HG03025 (cell line): ENCODE measurements around the gene GULP1.

Experiments used
- ATAC-seq: cut with Tn5 transposase; IDR thresholded peaks from one replicate; pipeline ENCODE4 v1.9.1; 2021; ENCODE audit warnings: mild to moderate bottlenecking, moderate library complexity; ENCODE audit not compliant: unreplicated experiment, low FRiP score

GULP1 gene

GRCh38 chr2:188365058-188365641 is 73.5 kb downstream of the GULP1 start:
- ATAC-seq = no peak

GRCh38 chr2:188367164-188367563 is 75.5 kb downstream of the GULP1 start:
- ATAC-seq = no peak

- ATAC-seq = peak; percentile 76
These were observed 77.7 kb downstream of the GULP1 start for GRCh38 chr2:188369365-188369764.

- no peak for ATAC-seq
These were observed 86.8 kb downstream of the GULP1 start for GRCh38 chr2:188378371-188378950.

DNA sequence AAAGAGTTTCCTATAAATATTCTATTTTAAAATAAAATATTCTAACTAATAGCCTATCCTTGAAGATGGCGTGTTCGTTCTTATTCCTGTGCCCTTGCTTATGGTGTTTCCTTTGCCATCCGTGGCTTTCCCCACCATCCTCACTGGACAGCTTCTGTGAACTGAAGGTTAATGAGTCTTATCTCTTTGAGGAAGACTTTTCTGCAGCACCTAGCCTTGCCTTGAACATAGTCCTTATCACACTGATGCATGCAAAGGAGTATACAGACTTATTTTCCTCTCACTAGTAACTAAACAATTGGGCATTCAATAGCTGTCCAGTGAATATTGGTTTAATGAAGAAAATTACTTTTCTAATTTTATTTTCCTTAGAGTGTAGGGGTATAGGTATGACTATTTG is 88.1 kb downstream of the GULP1 start:
- no peak for ATAC-seq

GRCh38 chr2:188380280-188380679 is 88.6 kb downstream of the GULP1 start:
- ATAC-seq = no peak

- ATAC-seq = no peak
These were observed 89.9 kb downstream of the GULP1 start for GRCh38 chr2:188381614-188382013.

DNA sequence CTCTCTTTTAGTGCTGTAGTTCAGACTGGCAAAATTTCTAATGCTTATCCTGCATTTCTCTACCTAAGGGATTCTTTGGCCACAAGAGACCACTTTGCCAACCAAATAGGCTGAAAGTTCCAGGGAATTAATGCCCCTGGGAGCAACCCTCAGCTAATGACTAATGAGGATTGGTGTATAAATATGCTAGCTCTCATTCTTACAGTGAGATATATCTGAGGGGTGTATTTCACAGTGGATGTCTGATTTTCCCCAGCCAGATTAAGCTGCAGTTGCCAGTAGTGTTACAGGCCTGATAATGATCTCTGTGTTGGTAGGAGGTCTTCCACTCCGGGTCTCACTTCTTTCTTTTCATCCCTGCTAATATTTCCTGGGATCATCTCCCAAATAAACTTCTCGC is 90.4 kb downstream of the GULP1 start:
- no peak for ATAC-seq

- ATAC-seq = no peak
These were observed 91.5 kb downstream of the GULP1 start for GRCh38 chr2:188383158-188383557.

DNA sequence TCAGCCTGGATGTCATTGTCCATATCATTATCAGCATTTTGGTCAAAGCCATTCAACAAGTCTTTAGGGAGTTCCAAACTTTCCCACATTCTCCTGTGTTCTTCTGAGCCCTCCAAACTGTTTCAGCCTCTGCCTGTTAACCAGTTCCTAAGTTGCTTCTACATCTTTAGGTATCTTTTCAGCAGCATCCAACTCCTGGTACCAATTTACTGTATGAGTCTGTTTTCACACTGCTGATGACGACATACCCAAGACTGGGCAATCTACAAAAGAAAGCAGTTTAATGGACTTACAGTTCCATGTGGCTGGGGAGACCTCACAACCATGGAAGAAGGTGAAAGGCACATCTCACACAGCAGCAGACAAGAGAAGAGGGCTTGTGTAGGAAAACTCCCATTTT is 94.2 kb downstream of the GULP1 start:
- ATAC-seq = no peak

DNA sequence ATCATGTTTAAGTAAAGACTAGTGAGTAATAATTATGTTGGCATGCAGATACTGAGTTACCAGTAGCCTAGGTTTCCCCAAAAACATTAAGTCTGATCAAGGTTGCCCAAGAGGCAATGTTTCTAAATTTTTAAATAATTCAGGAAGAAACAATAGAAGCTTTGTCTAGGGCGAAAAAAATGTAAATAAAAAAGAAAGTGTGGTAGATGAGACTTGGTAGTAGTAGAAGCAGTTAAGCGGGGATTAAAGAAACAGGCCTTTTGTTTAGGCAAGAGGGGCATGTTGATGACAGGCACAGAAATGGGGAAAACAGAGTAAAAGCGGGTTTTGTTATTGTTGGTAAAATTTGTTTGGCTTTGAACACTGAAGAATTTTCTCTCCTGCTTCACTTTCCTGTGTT is 97.2 kb downstream of the GULP1 start:
- no peak for ATAC-seq

DNA sequence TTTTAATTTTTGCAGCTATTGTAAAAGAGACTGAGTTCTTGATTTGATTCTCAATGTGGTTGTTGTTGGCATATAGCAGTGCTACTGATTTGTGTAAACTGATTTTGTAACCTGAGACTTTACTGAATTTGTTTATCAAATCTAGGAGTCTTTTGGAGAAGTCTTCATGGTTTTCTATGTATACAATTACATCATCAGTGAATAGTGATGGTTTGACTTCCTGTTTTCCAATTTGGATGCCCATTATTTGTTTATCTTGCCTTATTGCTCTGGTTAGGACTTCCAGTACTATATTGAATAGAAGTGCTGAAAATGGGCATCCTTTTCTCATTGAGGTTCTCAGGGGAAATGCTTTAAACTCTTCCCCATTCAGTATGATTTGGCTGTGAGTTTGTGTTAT is 99.7 kb downstream of the GULP1 start:
- no peak for ATAC-seq

- ATAC-seq = no peak
These were observed 103.3 kb downstream of the GULP1 start for GRCh38 chr2:188394931-188395472.

- no peak for ATAC-seq
These were observed 104.4 kb downstream of the GULP1 start for GRCh38 chr2:188395903-188396689.

DNA sequence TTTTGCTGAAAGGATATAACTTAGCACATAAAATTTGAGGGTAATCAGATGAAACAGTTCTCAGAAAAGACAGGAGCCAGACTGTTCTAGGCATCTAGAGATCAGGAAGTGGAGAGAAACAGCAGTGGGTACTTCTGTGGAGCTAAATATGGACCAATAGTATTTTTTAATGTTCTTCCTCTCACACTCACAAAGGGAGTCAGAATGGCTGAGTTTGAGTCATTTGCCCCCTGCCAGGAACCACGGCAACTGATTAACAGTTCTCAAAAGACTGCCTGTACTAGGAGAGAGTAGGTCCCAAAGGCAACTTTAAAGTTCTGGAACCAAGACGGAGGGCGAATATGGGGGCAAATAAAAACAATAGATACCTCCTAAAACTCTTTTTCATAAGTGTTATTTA is 107.5 kb downstream of the GULP1 start:
- no peak for ATAC-seq

DNA sequence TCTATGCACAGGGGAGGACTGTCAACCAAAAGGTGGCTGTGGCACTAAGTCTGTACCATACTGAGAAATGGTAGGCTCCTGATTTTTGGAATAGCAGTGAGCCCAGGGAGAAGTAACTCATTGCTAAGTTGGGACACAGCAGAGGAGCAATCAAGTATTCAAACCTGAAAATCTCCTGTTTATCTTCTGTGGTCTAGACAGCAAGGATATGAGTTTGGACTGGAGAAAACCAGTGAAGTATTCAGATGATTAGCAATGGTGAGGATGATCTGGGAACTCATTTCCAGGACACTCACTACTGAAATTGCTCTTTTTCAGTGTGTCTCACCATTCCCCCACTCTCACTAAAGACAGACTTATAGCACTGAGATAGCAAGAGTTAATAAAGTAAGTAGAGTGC is 112.0 kb downstream of the GULP1 start:
- no peak for ATAC-seq

GRCh38 chr2:188404341-188405004 is 112.8 kb downstream of the GULP1 start:
- ATAC-seq = no peak

DNA sequence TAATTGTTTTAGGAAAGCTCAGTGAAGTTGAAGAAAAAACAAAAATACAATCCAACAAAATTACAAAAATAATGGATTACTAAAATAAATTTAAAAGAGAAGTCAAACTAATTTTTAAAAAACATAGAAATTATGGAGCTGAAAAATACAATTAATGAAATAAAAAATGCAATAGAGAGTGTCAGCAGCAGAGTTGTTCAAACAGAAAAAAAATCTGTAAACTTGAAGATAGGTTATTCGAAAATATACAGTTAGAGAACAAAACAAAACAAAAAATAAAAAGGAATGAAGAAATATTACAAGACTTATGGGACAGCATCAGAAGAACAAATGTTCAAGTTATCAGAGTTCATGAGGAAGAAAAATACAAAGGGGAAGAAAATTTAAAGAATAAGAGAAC is 114.7 kb downstream of the GULP1 start:
- no peak for ATAC-seq

DNA sequence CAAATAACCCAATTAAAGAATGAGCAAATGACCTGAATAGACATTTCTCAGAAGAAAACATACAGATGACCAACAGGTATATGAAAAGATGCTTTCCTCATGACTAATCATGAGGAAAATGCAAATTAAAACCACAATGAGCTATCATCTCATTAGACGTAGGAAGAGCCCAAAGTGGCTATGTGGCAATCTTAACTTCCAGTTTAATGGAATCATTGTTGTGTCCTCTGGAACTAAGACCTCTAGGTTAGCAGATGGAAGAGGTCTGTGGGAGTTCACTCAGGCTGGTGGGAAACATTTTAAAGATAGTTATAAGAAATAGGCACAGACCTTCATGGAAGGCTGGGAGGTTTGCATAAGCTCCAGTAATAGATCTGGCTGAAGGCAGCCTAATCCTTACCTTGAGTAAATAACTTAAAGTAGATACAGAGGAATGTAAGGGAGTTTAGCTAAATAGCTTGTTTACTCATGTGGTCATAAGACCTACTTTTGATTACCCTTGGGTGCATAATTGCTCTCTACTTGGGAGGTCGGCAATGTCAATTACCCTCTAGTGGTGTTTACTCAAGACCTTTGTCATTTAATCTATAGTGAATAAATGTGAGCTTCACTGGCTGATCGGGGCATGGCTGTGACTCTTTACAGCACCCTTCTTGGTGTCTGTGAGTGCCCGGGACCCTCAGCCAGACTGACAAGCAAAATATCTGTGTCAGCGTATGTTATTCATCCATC is 119.0 kb downstream of the GULP1 start:
- no peak for ATAC-seq

DNA sequence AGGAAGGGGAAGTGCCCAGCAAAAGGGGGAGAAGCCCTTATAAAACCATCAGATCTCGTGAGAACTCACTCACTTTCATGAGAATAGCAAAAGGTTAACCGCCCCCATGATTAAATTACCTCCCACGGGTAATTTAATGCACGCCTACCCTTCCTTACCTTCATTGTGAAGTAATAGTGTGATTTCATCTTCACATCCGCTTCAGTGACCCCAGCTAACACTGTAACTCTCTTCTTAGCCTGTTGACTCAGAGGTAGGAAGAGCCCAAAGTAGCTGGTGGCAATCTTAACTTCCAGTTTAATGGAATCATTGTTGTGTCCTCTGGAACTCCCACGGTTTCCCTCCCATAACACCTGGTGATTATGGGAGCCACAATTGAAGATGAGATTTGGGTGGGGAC is 120.5 kb downstream of the GULP1 start:
- no peak for ATAC-seq

- ATAC-seq = no peak
These were observed 122.7 kb downstream of the GULP1 start for GRCh38 chr2:188414411-188414810.
